Spleen (tissue), 11 donors: ENCODE measurements around the gene FOXO6. TPM values are rescaled to one million over a fixed set of nuclear protein-coding genes. Genes with fewer than 3 reads are reported as not detected.

Source experiments
- DNase-seq: peaks from one replicate; pipeline ENCODE4 v3.0.0-alpha.2; 2020
- H3K27ac ChIP-seq, 8 donors: fragments of 200-600 bp; sonication (generic) in 7 of 8; 1 replicate in 4 of 8; 2 replicates in 4 of 8; pipeline versions ENCODE4 v1.5.0 to v1.8.0; 2016 to 2021; ENCODE audit warnings: inconsistent platforms in 4 of 8, mild to moderate bottlenecking in 4 of 8, moderate library complexity in 1 of 8
- H3K27me3 ChIP-seq, 7 donors: fragments of 200-600 bp; sonication (generic) in 6 of 7; replicated peaks in 1 of 7; 1 replicate in 4 of 7; 2 replicates in 3 of 7; pipeline versions ENCODE4 v1.5.0 to v1.8.0; 2016 to 2021; ENCODE audit warnings: inconsistent platforms in 3 of 7, mild to moderate bottlenecking in 1 of 7
- H3K36me3 ChIP-seq, 6 donors: fragments of 200-600 bp; sonication (generic) in 5 of 6; 1 replicate in 4 of 6; 2 replicates in 2 of 6; pipeline versions ENCODE4 v1.5.0 to v1.8.0; 2016 to 2021; ENCODE audit warnings: inconsistent platforms in 2 of 6
- H3K4me1 ChIP-seq, 6 donors: fragments of 200-600 bp; sonication (generic) in 5 of 6; 1 replicate in 3 of 6; 2 replicates in 3 of 6; pipeline versions ENCODE4 v1.5.0 to v1.8.0; 2016 to 2021; ENCODE audit warnings: inconsistent platforms in 3 of 6
- H3K4me3 ChIP-seq, 8 donors: fragments of 200-600 bp; sonication (generic) in 7 of 8; 1 replicate in 4 of 8; 2 replicates in 4 of 8; pipeline versions ENCODE4 v1.5.0 to v1.8.0; 2016 to 2021; ENCODE audit warnings: inconsistent platforms in 4 of 8, mild to moderate bottlenecking in 4 of 8, moderate library complexity in 2 of 8
- H3K9me3 ChIP-seq, 8 donors: fragments of 200-600 bp; sonication (generic) in 7 of 8; 1 replicate in 4 of 8; 2 replicates in 4 of 8; pipeline versions ENCODE4 v1.5.0 to v1.8.0; 2016 to 2021; ENCODE audit warnings: inconsistent platforms in 4 of 8
- CTCF ChIP-seq, 11 experiments: fragments of 200-600 bp in 7 of 11; fragments of 450-650 bp in 4 of 11; sonication (generic) in 4 of 11; IDR thresholded peaks in 8 of 11; conservative IDR thresholded peaks in 3 of 11; 1 replicate in 7 of 11; 2 replicates in 4 of 11; pipeline versions ENCODE4 v1.4.0 to v1.8.0; 2016 to 2021; ENCODE audit warnings: antibody characterized with exemption in 11 of 11, inconsistent platforms in 4 of 11, mild to moderate bottlenecking in 1 of 11
- POLR2A ChIP-seq, 3 donors: fragments of 450-650 bp; IDR thresholded peaks; one replicate each; pipeline ENCODE4 v1.5.1; 2017; ENCODE audit warnings: antibody characterized with exemption in 3 of 3, mild to moderate bottlenecking in 1 of 3
- POLR2AphosphoS5 ChIP-seq, 3 donors: sonication (generic); formaldehyde crosslinking; IDR thresholded peaks; one replicate each; pipeline ENCODE4 v1.5.1; 2017; ENCODE audit warnings: antibody characterized with exemption in 3 of 3
- WGBS, 5 donors: extraction: QIAGEN DNeasy Blood & Tissue Kit in 3 of 5; methylation state at CpG; one replicate each; pipeline versions ENCODE4 v1.1.5 to v1.1.7; 2013 to 2018; 5-methylcytosine and 5-hydroxymethylcytosine counted together
- intact Hi-C: fragments of 100-400 bp; cut with DNase I; formaldehyde crosslinking; loops from one replicate; pipeline ENCODE4 v1.15.0; 2023; ENCODE audit warnings: low total_unique reads
- polyA plus RNA-seq, 3 donors: library from polyadenylated mRNA; stranded (reverse); fragments of 200-250 nt; gene quantifications; one replicate each; pipeline ENCODE4 v1.2.1, GENCODE V29; 2013
- total RNA-seq, 7 donors: library from RNA; depleted of rRNA in 3 of 7; stranded (reverse); fragments of >200 nt in 3 of 7; fragmentation: NEBNext Ultra II Directional in 4 of 7; extraction: Animal tissue kit (Norgen Biotek cat#: 25700) in 4 of 7; gene quantifications; one replicate each; pipeline versions ENCODE4 v1.1.0 to v1.2.1, GENCODE V29; 2016 to 2021
- donor health status: healthy with polysubstance abuse.
- donor health status: DM: no; HTN: no; CAD: no; lungs with moderate emphysema.
- donor health status: DM: no; HTN: no; CAD: no.
- donor health status: Bipolar disorder and iron deficiency.
- donor health status: healthy.
- donor health status: DM: no; HTN: no; CAD: no.
- donor health status: DM: yes; HTN: yes; CAD: no.

The FOXO6 gene
- total and polyA plus RNA-seq, 10 donors: 0.14 to 1.6 (median 0.32) TPM; not detected in 1

DNA sequence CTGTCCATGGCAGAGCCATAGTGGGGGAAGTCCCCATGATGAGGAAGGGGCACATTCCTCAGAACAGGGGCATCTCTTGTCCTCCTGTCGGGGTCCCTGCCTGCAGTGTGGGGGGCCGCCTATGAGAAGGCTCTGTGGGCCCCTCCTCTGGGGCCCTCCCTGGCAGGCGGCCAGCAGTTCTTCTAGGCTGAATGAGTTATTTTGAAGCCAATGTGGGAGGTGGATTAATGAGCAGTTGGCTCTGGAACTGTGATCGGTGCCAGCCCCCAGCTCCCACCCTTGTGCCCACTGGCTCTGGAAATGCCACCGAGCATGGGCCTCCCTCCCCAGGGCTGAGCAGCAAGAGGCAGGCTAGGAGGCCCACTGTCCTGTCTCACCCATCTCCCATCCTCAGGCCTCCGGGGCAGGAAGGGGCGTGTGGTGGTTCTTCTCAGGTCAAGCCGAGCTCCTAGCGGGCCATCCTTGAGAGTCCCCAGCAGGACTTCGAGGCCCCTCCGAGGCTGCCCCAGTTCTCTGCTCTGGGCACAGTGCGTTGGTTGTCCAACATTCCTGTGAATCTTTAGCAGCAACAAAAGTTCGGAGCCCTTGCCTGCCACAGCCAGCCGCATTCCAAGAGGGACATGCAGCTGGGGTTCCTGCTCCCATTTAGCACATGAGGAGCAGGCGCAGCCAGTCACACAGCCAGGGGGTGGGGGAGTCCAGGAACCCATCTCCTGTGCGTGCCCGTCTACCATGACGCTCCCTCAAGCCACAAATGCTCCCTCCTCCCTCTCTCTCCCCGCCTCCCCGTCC, 66.1 kb downstream of the FOXO6 start:
- peaks cover 0 to 57% (median 18%) of the 10 kb centered on the region in 6 donors for H3K4me1 ChIP-seq
- 76 to 86% (median 82%) methylated on average over 16 to 20 of the region's 20 CpGs for WGBS, 5 donors
- TF ChIP-seq POLR2A (IDR thresholded peaks at IDR 0.05) (no peak), POLR2AphosphoS5 (IDR thresholded peaks at IDR 0.05) (no peak), CTCF (IDR thresholded peaks at IDR 0.05 in 8 of 11, conservative IDR thresholded peaks at IDR 0.05 in 3 of 11) (no peak)
- peaks cover 0 to 17% (median 0%) of the 10 kb centered on the region in 7 donors for H3K27me3 ChIP-seq
- no peak for DNase-seq
- H3K27ac ChIP-seq: peak overlapping the region in 1 of 8 donors; percentile 85
- H3K36me3 ChIP-seq: no peaks in the 10 kb centered on the region
- H3K9me3 ChIP-seq: no peaks in the 10 kb centered on the region
- H3K4me3 ChIP-seq: no peak overlapping the region
- intact Hi-C loops: no loop called here

GRCh38 chr1:41427916-41428737, 66.9 kb downstream of the FOXO6 start:
- 64 to 79% (median 72%) methylated on average over 11 of the region's 11 CpGs for WGBS, 5 donors
- TF ChIP-seq POLR2A (IDR thresholded peaks at IDR 0.05) (no peak), POLR2AphosphoS5 (IDR thresholded peaks at IDR 0.05) (no peak), CTCF (IDR thresholded peaks at IDR 0.05 in 8 of 11, conservative IDR thresholded peaks at IDR 0.05 in 3 of 11) (no peak)
- no peak for DNase-seq
- H3K27ac ChIP-seq: peak overlapping the region in 3 of 8 donors; percentile 59 to 85 (median 70)
- no peak overlapping the region for H3K4me3 ChIP-seq
- H3K36me3 ChIP-seq: no peaks in the 10 kb centered on the region
- H3K27me3 ChIP-seq: peaks cover 0 to 23% (median 0%) of the 10 kb centered on the region in 7 donors
- intact Hi-C loops: no loop called here
- no peaks in the 10 kb centered on the region for H3K9me3 ChIP-seq
- peaks cover 0 to 64% (median 24%) of the 10 kb centered on the region in 6 donors for H3K4me1 ChIP-seq

- DNase-seq: no peak
- peaks cover 0 to 21% (median 0%) of the 10 kb centered on the region in 7 donors for H3K27me3 ChIP-seq
- intact Hi-C loops: no loop called here
- 78 to 91% (median 81%) methylated on average over 15 to 16 of the region's 16 CpGs for WGBS, 5 donors
- peaks cover 0 to 63% (median 24%) of the 10 kb centered on the region in 6 donors for H3K4me1 ChIP-seq
- TF ChIP-seq POLR2AphosphoS5 (IDR thresholded peaks at IDR 0.05): no peak
- no peak for TF ChIP-seq CTCF (IDR thresholded peaks at IDR 0.05 in 8 of 11, conservative IDR thresholded peaks at IDR 0.05 in 3 of 11)
- TF ChIP-seq POLR2A (IDR thresholded peaks at IDR 0.05): no peak
- no peaks in the 10 kb centered on the region for H3K36me3 ChIP-seq
- H3K27ac ChIP-seq: peak overlapping the region in 3 of 8 donors; percentile 59 to 85 (median 70)
- H3K9me3 ChIP-seq: no peaks in the 10 kb centered on the region
- H3K4me3 ChIP-seq: no peak overlapping the region
These were observed 67.8 kb downstream of the FOXO6 start for GRCh38 chr1:41428738-41429640.
